ENCODE results near the gene RTL5. TPM values are rescaled to one million over a fixed set of nuclear protein-coding genes. Genes with fewer than 3 reads are reported as not detected.
A peak's percentile ranks its signal among the peaks of the same experiment; 100 is the strongest.

The RTL5 gene
- total and polyA plus RNA-seq, 7 donors: 0.46 to 7.5 (median 2.7) TPM

- Histone ChIP-seq H3K9me3 (no peaks in the 10 kb centered on the region), H3K36me3 (peaks cover 0 to under 1% (median 0%) of the 10 kb centered on the region in 4 donors), H3K27me3 (peaks cover 0 to 3% (median 0%) of the 10 kb centered on the region in 3 donors), H3K4me3 (no peak overlapping the region), H3K27ac (peak overlapping the region in 3 of 4 donors; percentile 34 to 76 (median 35)), H3K4me1 (peaks cover 0 to 48% (median 32%) of the 10 kb centered on the region in 4 donors)
- no peak for DNase-seq
- TF ChIP-seq CTCF (IDR thresholded peaks at IDR 0.05): no peak
- TF ChIP-seq POLR2AphosphoS5 (IDR thresholded peaks at IDR 0.05): no peak
- TF ChIP-seq EP300 (IDR thresholded peaks at IDR 0.05): no peak
- TF ChIP-seq POLR2A (IDR thresholded peaks at IDR 0.05): no peak
- intact Hi-C loops (cut with DNase I): loop anchor here (5.0 kb wide), 1 partner anchor 217 kb away; the partner anchor contains the start of gene NHSL2
- WGBS, 2 donors: 51 to 69% methylated on average over 6 of the region's 6 CpGs
Measured at GRCh38 chrX:72128881-72129280, 2.8 kb downstream of the RTL5 start.

- H3K36me3 ChIP-seq: no peaks in the 10 kb centered on the region
- no peak for DNase-seq
- peaks cover 0 to 53% (median 37%) of the 10 kb centered on the region in 4 donors for H3K4me1 ChIP-seq
- no peak overlapping the region for H3K4me3 ChIP-seq
- peak overlapping the region in 3 of 4 donors; percentile 34 to 76 (median 35) for H3K27ac ChIP-seq
- H3K27me3 ChIP-seq: peaks cover 0 to 3% (median 0%) of the 10 kb centered on the region in 3 donors
- no peak for TF ChIP-seq CTCF (IDR thresholded peaks at IDR 0.05)
- TF ChIP-seq POLR2AphosphoS5 (IDR thresholded peaks at IDR 0.05): no peak
- no peak for TF ChIP-seq POLR2A (IDR thresholded peaks at IDR 0.05)
- TF ChIP-seq EP300 (IDR thresholded peaks at IDR 0.05): no peak
- 83 to 92% methylated on average over 4 of the region's 4 CpGs for WGBS, 2 donors
- no peaks in the 10 kb centered on the region for H3K9me3 ChIP-seq
- intact Hi-C loops (cut with DNase I): loop anchor here (5.0 kb wide), 1 partner anchor 216 kb away; the partner anchor contains the start of gene NHSL2
Measured at GRCh38 chrX:72128183-72128834, 3.4 kb downstream of the RTL5 start.

GRCh38 chrX:72127332-72127731 lies 4.4 kb downstream of the RTL5 start:
- Histone ChIP-seq H3K36me3 (no peaks in the 10 kb centered on the region), H3K4me3 (no peak overlapping the region), H3K4me1 (peaks cover 0 to 58% (median 41%) of the 10 kb centered on the region in 4 donors), H3K27ac (peak overlapping the region; percentile 10 to 77 (median 68)), H3K9me3 (no peaks in the 10 kb centered on the region), H3K27me3 (peaks cover 0 to 3% (median 0%) of the 10 kb centered on the region in 3 donors)
- intact Hi-C loops (cut with DNase I): loop anchor here (5.0 kb wide), 1 partner anchor 215 kb away; the partner anchor contains the start of gene NHSL2
- DNase-seq: no peak
- no peak for TF ChIP-seq CTCF (IDR thresholded peaks at IDR 0.05)
- no peak for TF ChIP-seq EP300 (IDR thresholded peaks at IDR 0.05)
- TF ChIP-seq POLR2AphosphoS5 (IDR thresholded peaks at IDR 0.05): no peak
- no peak for TF ChIP-seq POLR2A (IDR thresholded peaks at IDR 0.05)
- 56 to 58% methylated on average over 3 of the region's 3 CpGs for WGBS, 2 donors

- Histone ChIP-seq H3K4me1 (peaks cover 0 to 65% (median 45%) of the 10 kb centered on the region in 4 donors), H3K27ac (peak overlapping the region; percentile 70 to 79 (median 76)), H3K9me3 (no peaks in the 10 kb centered on the region), H3K36me3 (no peaks in the 10 kb centered on the region), H3K4me3 (no peak overlapping the region), H3K27me3 (peaks cover 0 to 3% (median 0%) of the 10 kb centered on the region in 3 donors)
- intact Hi-C loops (cut with DNase I): loop anchor here (1.0 to 5.0 kb wide), 2 partner anchors 108 to 214 kb away; partner anchors contain the start of gene NHSL2
- 19 to 21% methylated on average over 9 of the region's 9 CpGs for WGBS, 2 donors
- peak; percentile 57 to 76 (median 72) for TF ChIP-seq CTCF (IDR thresholded peaks at IDR 0.05)
- no peak for TF ChIP-seq EP300 (IDR thresholded peaks at IDR 0.05)
- TF ChIP-seq POLR2AphosphoS5 (IDR thresholded peaks at IDR 0.05): peak in 3 of 4 donors; percentile 15 to 37 (median 22)
- DNase-seq: peak; percentile 92
Measured at GRCh38 chrX:72126539-72127140, 5.1 kb downstream of the RTL5 start.

All from sigmoid colon (tissue), 7 donors.